ENCODE data around the gene GADD45A.
A peak's percentile ranks its signal among the peaks of the same experiment; 100 is the strongest.

GADD45A gene

DNA sequence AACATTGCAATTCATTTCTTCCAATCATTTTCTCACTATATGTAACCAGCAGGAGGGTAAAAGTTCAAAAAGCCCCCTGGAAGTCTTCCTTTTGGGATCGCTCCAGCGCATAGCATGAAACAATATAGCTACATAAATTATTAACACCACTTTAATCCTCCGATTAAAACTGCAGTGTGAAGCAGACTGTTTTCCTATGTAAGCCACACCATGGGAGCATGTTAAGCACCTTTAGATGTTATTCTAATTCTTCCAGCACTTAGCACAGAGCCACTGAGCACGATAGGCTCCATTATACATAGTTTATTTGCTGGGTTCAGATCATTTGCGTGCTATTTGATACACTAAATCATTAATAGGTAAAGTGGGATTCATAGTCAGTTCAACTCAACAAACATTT lies 18.4 kb upstream of the GADD45A start:
- TF ChIP-seq CTCF (conservative IDR thresholded peaks at IDR 0.05; ENCODE audit: low read length) = no peak
- H3K4me3 ChIP-seq (ENCODE audit: low read length) = no peak overlapping the region
- no peak for DNase-seq (ENCODE audit: low read depth)

DNA sequence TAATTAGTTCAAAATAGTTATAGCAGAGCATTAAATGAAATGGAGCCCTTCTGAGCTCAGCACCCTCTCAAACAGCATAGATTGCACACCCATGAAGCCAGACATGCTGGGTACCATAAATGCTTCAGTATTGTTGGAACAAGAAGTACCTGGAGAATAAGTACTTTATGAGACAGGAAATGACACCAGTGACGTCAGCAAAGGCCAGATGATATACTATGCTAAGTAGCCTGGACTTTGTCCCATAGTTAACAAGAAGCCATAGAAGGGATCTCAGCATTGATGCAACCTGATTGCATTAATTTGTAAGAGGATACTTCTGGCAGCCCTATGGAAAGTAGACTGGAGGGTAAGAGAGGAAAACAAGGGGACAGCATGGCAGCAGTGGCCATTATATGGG lies 16.3 kb upstream of the GADD45A start:
- no peak for DNase-seq (ENCODE audit: low read depth)

DNA sequence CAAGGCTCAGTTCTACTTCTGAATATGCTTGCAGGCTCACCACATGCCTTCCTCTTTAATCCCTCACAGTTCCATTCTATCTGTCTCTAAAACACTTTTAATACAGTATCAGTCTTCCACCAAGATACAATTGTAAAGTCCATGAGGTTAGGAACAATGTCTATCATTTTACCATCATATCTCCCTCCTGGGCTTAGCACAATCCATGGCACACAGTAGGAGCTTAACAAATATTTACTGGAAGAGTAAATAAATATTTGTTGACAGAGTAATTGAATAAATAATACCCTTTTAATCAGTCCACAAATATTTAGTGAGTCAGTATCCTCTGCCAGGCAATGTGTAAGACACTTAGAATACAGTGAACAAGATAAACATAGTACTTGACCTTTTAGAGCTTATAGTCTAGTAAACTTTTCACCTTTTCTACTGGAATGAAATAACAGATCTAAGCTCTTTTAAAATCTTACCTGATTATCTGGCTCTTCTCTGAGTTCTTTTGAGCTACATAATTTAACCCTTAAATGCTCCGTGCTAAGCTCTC lies 12.7 kb upstream of the GADD45A start:
- DNase-seq (ENCODE audit: low read depth) = no peak
- H3K4me3 ChIP-seq (ENCODE audit: low read length) = no peak overlapping the region
- TF ChIP-seq CTCF (conservative IDR thresholded peaks at IDR 0.05; ENCODE audit: low read length) = no peak

More for the DNA sequence above, 16.3 kb upstream of the GADD45A start:
- no peak overlapping the region for H3K4me3 ChIP-seq (ENCODE audit: low read length)
- no peak for TF ChIP-seq CTCF (conservative IDR thresholded peaks at IDR 0.05; ENCODE audit: low read length)

GRCh38 chr1:67673468-67674201 lies 11.4 kb upstream of the GADD45A start:
- no peak for DNase-seq (ENCODE audit: low read depth)
- TF ChIP-seq CTCF (conservative IDR thresholded peaks at IDR 0.05; ENCODE audit: low read length) = no peak
- no peak overlapping the region for H3K4me3 ChIP-seq (ENCODE audit: low read length)

DNA sequence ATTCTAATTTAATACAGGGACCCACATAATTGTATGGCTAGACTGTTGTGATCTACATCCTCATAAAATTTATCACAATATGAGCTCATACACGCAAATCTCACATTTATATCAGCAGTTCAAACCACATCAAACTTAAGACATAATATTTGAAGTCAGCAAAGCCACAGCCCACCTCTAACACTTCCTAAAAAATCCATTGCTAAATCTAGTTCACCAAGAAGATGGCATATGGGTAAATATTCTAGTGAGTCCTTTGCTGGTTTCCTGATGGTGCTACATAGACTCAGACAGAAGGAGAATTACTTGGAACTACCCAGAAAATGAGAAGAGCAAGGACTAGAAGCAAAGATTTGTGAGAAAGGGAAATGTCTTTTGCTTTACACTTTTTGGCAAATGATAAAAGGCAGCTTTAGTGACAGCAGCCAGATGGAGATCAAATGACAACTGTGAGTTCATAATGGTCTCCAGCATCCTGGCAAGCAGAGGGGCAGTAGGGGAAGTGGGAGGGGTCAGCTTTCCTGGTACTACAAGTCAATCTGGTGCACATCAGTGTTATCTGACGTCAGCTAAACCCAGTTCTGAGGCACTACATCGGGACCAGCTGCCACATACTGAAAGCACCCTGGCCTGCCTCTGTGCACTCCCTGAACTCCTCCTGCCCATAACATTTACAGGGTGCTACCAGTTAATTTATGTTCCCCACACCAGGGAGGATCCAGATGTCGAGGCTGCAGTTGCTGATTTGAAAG lies 10.6 kb upstream of the GADD45A start:
- no peak for TF ChIP-seq CTCF (conservative IDR thresholded peaks at IDR 0.05; ENCODE audit: low read length)
- peak; percentile 74 for DNase-seq (ENCODE audit: low read depth)

GRCh38 chr1:67675800-67676199 lies 9.2 kb upstream of the GADD45A start:
- DNase-seq (ENCODE audit: low read depth) = peak; percentile 74
- H3K4me3 ChIP-seq (ENCODE audit: low read length) = no peak overlapping the region
- no peak for TF ChIP-seq CTCF (conservative IDR thresholded peaks at IDR 0.05; ENCODE audit: low read length)

More for the DNA sequence above, 10.6 kb upstream of the GADD45A start:
- no peak overlapping the region for H3K4me3 ChIP-seq (ENCODE audit: low read length)
